SW 1271 (cell line): ENCODE data around the gene RPS6KA5.
"Not testable (repeated sequence)": the region's sequence is repeated elsewhere in the genome, so short reads cannot be mapped to it uniquely, and the experiment has no call there.

Experiments
- DNase-seq, 2 experiments: peaks; one replicate each; lab custom pipeline; 2025; lab: John Stamatoyannopoulos, UW

Gene RPS6KA5

DNA sequence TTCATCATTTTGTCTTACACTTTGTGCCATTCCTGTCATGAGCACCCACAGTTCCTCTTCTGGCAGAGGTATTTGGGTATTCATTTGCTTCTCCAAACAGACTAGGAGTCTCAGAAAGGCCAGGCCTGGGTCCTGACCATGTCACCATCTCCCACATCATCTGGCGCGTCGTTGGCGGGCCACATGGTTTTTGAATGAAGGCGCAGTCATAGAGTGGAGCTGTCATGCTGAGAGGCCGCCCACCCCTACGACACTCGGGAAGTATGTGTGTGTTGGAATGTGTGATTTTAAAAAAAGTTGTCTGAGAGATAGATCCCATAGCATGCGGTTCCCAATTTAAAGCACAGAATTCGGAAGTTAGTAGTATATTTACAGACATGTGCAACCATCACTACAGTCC, 228.6 kb downstream of the RPS6KA5 start:
- DNase-seq = no peak

DNA sequence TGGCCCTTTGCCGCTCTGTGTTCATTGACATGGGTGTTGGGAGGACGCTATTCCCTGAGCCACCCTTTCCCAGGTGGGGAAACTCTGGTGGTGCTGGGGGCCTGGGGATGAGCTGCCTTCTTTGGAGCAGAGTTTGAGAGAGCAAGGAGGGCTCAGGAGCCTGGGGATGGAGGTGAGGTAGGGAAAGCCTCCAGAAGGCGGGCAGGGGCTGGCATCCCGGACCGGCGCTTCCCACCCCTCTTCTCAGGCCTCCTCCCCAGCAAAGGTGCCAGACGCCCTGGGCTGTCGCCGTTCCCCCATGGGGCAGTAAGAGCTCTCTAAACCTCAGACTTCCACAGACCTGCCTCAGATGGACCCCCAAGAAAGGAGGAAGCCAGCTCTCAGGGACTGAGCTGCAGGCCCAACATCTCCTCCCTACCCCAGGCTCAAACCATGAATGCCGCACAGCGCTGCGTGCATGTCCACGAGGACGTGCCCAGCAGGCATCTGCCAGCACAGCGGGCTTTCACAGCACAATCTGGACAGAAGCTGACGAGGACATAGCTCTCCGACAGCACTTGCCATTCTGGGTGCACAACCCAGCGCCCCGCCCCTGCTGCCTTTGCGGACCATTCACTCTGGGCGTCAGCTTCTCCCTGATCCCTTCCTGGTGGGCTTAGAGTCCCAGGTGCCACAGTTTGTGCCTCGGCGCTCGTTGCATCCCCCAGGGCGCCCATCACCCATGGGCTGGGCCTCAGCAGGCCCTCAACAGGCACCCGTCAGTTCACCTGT, 229.3 kb downstream of the RPS6KA5 start:
- DNase-seq = no peak

DNA sequence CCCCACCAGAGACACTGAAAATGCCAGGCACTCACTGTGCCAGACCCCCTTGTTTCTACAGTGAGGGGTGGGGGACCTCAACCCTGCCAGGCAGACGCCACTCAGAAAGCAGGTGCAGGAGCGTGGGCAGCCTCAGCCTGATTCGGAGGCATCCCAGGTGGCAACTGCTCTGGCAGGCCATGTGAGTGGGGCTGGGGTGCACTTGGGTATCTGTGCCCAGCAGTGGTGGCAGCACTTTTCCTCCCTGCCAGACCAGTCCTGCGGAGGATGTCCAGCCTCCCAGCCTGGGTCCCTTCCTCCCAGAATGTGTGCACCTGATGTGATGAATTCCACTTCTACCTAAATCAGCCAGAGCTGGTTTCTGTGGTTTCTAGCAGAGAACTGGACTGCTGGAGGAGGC, 230.8 kb downstream of the RPS6KA5 start:
- no peak for DNase-seq

DNA sequence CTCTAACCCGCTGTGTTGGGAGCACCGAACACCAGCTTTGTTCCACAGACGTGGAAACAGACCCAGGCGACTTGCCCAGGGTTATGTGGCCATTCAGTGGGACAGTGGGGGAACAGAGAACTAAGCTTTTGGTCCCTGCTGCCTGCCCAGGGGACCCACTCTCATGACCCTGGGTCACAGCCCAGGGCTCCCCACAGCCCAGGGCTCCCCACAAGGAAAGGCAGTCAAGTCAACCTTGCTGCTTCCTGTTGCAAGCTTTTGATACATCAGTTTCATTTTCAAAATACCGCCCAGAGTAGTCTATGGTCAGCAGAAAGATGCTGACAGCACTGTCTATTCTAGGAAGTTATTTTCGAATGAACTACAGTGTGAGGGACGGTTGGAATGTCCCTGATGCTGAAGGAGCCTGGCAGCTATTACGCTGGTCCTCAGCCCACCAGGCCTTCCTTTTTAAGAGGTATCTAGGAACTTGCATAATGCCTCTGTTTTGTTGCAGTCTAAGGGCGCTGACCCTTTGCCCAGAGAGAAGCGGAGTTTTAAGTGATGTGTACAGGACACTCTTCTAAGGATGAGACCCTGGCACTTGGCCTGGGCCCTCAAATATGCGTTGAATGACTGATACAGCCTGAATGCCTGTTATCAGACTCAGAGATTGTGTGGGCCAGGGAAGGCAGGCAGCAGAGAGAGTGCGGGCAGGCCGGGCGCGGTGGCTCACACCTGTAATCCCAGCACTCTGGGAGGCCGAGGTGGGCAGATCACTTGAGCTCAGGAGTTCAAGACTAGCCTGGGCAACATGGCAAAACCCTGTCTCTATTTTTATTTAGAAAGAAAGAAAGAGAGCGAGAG, 231.6 kb downstream of the RPS6KA5 start:
- no peak for DNase-seq

DNA sequence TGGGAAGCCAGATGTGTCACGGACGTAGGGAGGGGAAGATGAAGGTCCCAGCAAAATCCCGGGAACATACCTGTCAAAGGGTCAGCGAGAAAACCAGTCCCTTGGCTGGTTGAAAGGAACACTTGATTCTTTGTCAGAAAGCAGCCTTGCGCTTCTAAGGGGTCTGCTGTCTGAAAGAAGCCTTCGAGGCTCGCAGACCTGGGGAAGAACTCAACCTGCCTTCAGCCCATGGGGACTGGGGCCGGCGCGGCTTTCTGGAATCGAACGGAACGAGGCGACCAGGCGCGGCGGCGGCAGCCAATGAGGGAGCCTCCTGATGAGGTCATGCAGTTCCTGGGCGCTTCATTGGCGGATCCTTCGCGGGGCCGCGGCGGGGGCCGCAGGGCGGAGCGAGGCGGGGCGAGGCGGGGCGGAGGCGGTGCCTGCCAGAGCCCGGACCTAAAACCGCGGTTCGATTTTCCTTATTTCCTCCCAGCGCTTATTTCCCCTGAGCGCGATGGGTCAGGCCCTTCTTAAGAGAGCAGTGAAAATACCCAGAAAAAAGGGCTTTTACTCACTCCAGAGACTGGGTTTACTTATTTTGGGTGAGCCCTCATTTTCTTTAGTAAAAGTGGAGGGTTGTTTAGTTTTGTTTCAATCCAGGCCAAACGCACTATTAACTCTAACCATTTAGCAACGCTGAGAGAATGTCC, 232.4 kb downstream of the RPS6KA5 start:
- peak; percentile 78 to 86 for DNase-seq

DNA sequence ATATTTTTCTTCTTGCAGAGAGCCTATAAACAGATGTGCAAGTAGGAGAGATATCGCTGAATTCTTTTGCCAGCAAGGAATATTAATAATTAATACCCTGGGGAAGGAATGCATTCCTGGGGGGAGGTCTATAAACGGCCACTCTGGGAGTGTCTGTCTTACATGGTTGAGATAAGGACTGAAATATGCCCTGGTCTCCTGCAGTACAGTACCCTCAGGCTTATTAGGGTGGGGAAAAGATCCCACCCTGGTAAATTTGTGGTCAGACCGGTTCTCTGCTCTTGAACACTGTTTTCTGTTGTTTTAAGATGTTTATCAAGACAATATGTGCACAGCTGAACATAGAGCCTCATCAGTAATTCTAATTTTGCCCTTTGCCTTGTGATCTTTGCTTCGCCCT, 236.9 kb downstream of the RPS6KA5 start:
- DNase-seq = not testable (repeated sequence)

DNA sequence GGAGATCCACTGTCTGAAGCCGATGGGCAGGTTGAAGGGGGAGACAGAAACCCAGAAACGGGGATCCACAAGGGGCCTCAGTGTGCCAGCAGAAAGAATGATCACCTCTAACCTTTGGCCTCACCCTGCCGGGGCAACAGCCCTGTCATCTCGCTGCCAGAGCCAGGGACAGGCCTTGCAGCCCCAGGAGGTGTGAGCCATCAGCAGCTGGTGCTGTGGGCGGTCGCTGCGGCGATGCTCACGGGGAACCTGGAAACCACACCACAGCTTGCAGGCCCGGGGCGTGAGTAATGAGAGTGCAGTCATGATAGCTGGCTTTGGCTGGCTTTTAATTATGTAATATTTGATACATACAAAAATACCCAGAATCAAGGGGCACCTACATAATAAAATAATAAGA, 239.5 kb downstream of the RPS6KA5 start:
- no peak for DNase-seq

DNA sequence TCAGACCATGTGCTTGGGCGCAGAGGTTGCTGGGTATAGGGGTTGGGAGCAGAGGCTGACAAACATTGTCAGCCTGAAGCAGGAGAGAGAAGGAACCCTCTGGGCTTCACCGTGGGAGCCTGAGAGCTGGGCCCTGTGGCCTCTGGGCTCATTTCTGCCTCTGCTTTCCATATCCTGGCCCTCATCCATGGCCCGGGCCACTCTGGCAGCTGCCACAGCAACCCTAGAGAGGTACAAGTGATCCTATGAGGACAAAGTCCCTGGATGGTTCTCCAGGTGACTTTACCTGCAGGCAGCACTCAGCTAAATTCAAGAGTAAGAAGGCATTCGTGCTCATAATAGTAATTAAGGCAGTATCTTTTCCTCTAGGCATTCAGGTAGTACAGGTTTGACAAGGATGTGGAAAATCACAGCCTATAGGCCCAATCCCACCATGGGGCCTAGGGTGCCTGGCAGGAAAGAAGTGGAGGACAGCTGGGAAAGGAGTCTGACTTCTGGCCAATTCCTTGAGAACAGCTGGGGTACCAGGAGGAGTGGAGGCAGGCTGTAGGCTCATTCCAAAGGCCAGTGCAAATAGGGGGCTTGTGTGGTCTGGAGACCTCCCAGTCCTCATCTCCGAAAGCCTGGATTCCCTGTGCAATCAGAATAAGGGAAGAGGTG, 240.6 kb downstream of the RPS6KA5 start:
- DNase-seq = no peak

DNA sequence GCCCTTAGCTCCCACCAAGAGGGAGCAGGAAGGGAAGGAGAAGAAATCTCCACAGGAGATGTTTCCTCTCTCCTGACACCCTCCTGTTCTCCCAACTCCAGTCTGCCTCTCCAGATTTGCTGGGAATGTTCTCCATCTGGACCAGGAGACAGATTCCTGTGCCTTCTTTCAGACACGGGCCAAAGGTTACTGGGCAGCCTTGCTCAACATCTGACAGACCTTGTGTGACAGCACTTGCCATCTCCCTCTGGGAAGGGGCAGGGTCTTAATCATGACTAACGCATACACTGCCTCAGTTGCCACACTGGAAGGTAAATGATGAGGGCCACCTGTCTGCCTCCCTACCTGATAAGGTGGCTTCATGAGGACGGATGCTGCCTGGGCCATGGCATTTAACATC, 241.7 kb downstream of the RPS6KA5 start:
- no peak for DNase-seq

DNA sequence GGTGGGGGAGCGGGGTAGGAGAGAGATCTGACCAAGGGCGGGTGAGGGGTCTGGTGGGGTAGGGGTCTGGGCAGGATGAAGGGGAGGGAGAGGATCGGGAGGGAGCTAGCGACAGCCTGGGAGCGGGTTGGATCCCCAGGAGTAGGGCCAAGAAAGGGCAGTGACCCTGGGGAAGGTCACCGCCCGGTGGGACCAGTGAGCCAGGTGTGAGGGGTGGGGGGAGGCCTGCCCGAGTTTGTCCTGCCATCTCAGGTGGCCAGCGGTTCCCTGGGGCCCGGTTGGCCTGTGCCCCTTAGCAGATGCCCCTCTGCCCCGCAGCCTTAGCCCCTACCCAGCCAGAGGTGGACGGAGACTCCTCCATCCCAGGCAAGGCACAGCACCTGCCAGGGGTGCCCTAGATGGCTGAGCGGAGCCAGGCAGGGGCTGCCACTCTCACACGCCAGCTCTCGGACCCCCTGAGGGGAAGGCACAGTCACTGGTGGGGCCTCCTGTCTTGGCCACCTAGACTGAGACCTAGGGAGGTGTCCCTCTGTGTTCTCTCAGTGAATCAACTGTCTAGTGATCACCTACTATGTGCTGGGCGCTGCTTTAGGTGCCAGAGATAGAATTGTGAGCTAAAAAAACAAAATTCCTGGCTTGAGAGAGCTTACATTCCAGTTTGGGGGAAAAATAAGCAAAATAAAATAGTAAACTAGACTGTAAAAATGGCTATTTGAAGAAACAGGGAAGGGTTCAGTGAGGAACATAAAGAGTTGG, 243.6 kb downstream of the RPS6KA5 start:
- no peak for DNase-seq

DNA sequence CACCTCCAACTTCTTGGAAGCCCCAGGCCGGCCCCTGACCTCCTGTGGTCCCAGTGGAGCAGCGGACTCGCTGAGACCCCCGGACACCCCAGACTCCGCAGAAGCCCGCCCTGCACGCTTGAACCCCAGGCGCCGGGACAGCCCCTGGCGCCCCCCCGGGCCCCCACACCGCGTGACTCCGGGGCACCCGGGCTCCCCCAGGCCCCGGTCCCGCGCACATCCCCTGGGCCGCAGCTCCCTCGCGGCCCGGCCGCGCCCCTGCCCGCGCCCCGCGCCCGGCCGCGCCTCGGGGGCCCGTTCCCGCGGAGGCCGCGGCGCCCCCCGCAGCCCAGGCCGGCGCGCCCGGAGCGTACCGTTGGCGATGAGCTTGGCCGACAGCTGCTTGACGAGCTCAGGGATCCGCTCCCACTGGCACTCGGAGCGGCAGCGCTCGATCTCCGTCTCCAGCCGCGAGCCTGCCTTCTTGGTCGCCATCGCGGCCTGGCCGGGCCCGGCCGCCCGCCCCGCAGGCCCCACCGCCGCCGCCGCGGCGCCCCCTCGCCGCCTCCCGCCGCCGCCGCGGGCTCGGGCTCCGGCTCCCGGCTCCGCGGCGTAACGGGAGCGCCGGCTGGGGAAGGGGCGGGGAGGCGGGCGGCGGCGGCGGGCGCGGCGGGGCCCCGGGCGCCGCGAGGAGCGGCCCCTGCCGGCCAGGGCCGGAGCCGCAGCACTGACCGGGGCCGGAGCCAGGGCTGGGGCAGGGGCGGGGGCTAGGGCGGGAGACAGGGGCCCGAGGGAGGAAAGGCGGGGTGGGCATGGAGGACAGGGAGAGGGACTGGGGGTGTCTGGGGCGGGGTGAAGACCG, 244.4 kb downstream of the RPS6KA5 start, which contains the start of gene TTC7B:
Gene TTC7B (minus strand): TSS at position 609 of the 841 bp plus-strand sequence. CDS start 135 bp downstream, at position 474.
- peak in 1 of 2 experiments; percentile 9 for DNase-seq

DNA sequence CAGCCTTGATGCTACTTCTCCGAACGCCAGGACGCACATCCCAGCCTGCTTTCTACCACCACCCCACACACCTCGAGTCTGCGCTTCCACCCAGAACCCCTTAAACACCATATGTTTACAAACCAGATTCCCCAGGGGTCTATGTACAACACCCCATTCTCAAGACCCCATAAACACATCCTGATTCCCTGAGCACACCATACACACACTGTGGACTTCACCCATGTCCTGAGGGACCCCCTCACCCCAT, 244.9 kb downstream of the RPS6KA5 start:
- DNase-seq = no peak

DNA sequence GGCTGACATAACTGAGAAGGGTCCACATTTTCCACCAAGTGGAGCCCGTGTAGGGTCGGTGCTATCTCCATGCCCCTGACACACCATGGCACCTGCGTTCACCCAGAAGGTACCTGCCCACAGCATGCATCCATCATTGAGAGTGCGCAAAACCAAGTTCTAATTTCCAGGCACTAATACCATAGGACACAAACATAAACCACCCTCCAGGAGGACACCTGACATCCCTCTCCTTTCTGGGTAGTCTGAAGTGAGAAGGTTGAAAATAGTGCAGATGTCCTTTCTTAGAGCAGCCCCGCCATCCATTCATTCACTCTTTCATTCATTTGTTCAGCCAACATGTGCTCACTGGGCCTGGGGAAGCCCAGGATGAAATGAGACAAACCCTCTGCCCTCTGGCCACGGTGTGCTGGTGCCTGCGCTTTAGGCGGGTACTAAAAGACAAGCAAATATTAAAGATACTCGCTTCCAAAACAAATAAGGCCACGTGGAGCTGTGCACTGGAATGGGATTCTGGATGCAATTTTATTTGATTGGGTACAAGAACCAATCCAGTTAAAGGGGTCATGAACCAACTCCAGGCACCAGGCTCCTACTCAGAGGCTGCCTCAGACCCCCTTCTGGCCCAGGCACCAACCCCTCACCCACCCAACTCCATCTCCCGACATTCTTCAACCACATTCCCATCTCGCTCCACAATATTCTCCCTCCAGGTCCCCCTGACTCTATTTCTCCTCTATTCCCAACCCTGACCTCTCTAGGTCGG, 245.5 kb downstream of the RPS6KA5 start:
- DNase-seq = no peak

DNA sequence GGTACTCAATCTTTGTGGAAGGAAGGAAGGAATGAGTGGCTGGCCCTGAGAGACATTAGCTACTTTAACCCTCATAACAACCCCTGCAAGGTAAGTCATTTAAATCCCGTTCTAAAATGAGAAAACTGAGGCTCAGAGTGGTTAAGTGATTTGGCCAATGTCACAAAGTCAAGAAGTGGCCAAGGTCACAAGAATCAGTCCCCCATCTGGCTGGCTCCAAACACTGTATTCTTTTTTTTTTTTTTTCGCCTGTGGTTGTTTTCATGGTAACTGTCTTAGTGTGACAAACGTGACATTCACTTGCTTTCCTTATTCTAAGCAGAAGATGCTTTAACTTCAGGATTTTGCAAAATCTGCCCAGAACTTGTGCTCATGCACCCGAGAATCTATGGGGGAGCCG, 247.0 kb downstream of the RPS6KA5 start:
- no peak for DNase-seq

DNA sequence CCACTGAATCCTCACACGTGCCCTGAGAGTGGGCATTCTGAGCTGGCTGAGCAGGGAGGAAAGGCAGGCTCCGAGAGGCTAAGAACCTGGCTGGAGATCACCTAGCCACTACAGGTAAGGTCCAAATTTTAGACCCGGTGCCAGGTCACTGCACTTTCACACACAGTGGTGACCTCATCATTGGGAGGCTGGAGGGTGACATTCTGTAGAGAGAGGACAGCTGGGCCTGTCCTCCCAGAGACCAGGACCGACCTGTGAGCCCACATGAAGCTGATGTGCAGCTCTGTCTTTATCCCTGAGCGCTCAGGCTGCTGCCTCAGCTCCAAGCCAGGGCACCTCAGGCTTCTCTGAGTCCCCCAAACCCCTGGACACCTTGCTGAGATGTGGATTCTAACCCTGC, 248.3 kb downstream of the RPS6KA5 start:
- no peak for DNase-seq

DNA sequence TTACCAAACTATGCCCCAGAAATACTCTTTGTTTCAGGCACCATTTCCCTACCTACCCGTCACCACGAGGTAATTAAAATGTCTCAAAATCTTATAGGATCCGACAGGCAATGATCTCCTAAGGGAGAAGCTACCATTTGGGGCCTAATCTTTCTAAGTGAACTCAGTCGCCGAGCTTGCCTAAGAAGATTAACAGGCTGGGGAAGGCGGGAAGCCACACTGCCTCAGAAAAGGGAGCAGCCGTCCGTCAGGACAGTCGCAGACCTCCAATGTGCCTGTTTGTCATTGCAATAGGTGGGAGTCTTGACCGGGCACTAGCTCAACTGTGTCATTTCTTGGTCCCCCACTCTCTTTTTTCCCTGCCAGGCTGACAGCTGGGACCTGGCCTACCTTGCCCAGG, 248.8 kb downstream of the RPS6KA5 start:
- DNase-seq = no peak

DNA sequence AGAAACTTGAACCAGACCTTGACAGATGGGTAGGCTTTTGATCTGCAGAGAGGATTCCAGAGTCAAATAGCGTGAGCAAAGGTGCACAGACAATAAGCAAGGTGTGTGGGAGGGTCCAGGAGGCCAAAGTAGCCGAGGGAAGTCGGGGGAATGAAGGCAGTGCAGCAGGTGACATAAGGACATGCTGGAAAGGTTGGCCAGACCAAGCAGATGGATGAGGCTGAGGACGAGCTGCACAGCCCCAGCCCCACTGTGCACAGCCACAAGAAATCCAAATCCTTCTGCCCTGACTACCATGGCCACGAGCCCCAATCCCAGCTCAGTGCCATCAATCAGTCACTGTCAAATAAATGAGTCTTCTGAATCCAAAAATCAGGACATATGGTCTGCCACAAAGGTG, 249.6 kb downstream of the RPS6KA5 start:
- no peak for DNase-seq

DNA sequence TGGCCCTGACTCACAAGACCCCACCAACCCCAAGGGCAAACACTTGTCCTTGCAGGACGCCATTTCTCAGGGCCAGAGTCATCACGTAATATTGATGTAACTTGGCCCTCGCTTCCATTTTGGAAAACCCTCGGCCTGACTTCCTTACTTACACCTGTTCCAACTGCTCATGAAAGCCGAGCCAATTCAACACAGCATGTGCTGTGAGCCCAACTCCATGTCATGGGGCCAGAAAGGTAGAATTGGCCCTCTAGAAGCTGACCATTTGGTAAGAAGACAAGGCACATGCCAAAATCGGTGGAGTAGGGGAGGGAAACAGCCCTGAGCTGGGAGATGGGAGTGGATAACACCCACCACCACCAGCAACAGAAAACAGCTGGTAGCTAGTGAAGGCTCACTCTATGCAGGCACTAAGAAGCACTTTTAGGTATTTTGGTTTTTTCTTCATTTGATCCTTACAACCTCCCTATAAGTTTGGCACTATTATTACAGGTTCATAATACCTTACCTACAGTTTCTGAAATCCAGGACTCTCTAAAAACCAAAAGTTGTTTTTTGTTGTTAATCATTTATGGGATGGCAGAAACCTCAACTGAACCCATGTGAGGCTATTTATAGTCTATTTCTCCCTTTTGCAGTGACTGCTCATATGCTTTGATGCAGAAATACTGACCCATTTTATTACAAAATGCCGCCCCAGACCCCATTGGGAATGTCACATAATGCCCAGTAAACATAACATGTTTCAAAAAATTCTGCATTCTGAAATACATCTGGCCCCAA, 250.7 kb downstream of the RPS6KA5 start:
- no peak for DNase-seq
